Measurements from ENCODE around the gene FST. TPM values are rescaled to one million over a fixed set of nuclear protein-coding genes. Genes with fewer than 3 reads are reported as not detected.

Gene FST
- total RNA-seq (2014; rRNA removed; shearing (Covaris generic)), result not detected in 2 replicates

GRCh38 chr5:53480416-53481158, at the start of gene FST:
Gene FST, plus strand, starts transcription at chr5:53480629. Its CDS starts 163 bp downstream, at chr5:53480792.
- no peak for DNase-seq (ENCODE audit: low spot score)

GRCh38 chr5:53431665-53432064, 48.8 kb upstream of the FST start:
- no peak for DNase-seq (ENCODE audit: low spot score)

- DNase-seq (ENCODE audit: low spot score), result no peak
These were observed 47.4 kb upstream of the FST start for GRCh38 chr5:53433026-53433425.

- DNase-seq (ENCODE audit: low spot score), result no peak
These were observed 45.9 kb upstream of the FST start for GRCh38 chr5:53434541-53434940.

- DNase-seq (ENCODE audit: low spot score), result no peak
These were observed 43.8 kb upstream of the FST start for GRCh38 chr5:53436480-53437191.

GRCh38 chr5:53438079-53438478, 42.4 kb upstream of the FST start:
- no peak for DNase-seq (ENCODE audit: low spot score)

- no peak for DNase-seq (ENCODE audit: low spot score)
These were observed 41.6 kb upstream of the FST start for GRCh38 chr5:53438486-53439472.

GRCh38 chr5:53442961-53443360, 37.5 kb upstream of the FST start:
- no peak for DNase-seq (ENCODE audit: low spot score)

GRCh38 chr5:53445569-53445968, 34.9 kb upstream of the FST start:
- DNase-seq (ENCODE audit: low spot score), result no peak

- no peak for DNase-seq (ENCODE audit: low spot score)
These were observed 33.5 kb upstream of the FST start for GRCh38 chr5:53446908-53447307.

GRCh38 chr5:53448851-53449250, 31.6 kb upstream of the FST start:
- no peak for DNase-seq (ENCODE audit: low spot score)

GRCh38 chr5:53453898-53454718, 26.3 kb upstream of the FST start:
- DNase-seq (ENCODE audit: low spot score), result no peak

- DNase-seq (ENCODE audit: low spot score), result no peak
These were observed 25.8 kb upstream of the FST start for GRCh38 chr5:53454719-53455000.

- DNase-seq (ENCODE audit: low spot score), result no peak
These were observed 24.1 kb upstream of the FST start for GRCh38 chr5:53456366-53456765.

GRCh38 chr5:53463909-53464621, 16.4 kb upstream of the FST start:
- DNase-seq (ENCODE audit: low spot score), result no peak

- DNase-seq (ENCODE audit: low spot score), result no peak
These were observed 15.7 kb upstream of the FST start for GRCh38 chr5:53464722-53465121.

GRCh38 chr5:53469946-53470687, 10.3 kb upstream of the FST start:
- peak; percentile 6 for DNase-seq (ENCODE audit: low spot score)

- DNase-seq (ENCODE audit: low spot score), result no peak
These were observed 8.2 kb upstream of the FST start for GRCh38 chr5:53472279-53472678.

- no peak for DNase-seq (ENCODE audit: low spot score)
These were observed 7.5 kb upstream of the FST start for GRCh38 chr5:53472720-53473510.
